Astrocyte of the cerebellum (primary cell): Measurements from ENCODE around the gene PPRC1.
A peak's percentile ranks its signal among the peaks of the same experiment; 100 is the strongest.

Experiments used
- DNase-seq: peaks from one replicate; pipeline ENCODE4 v3.0.0-alpha.2; 2011; ENCODE audit warnings: low read depth
- H3K4me3 ChIP-seq: 2 replicates; pipeline ENCODE4 v1.5.1; 2011; ENCODE audit warnings: mild to moderate bottlenecking, low read depth, low read length, moderate library complexity
- in situ Hi-C: cut with HindIII; loops from 2 replicates; pipeline ENCODE4 v1.10.0; 2017; ENCODE audit warnings: low sequenced_read_pairs
- TF ChIP-seq, protein P1 (sequence below): IDR thresholded peaks from 2 replicates; pipeline ENCODE4 v1.5.1; 2012; ENCODE audit warnings: low read length, low read depth, moderate library complexity, mild to moderate bottlenecking; ENCODE audit errors: missing control alignments

PPRC1 gene

DNA sequence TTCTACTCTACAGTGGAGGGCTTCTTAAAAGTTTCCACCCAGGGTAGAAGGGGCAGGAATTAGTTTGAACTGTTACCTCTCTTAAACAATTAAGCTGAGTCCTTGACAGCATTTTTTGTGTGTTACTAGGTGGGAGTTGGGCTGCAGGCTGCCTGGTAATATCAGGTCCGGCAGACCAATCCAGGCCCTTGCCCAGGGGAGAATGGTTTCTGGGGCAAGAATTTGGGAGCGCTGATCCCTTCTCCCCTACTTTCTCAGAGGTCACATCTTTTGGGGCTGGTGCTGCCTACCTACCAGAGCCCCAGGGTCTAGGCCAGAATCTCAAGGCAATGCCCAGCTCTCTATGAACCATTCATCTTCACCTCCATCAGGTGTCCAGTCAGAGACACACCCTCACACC, 1.6 kb downstream of the PPRC1 start:
- in situ Hi-C loops = no loop called here
- no peak for DNase-seq
- TF ChIP-seq, protein P1, sequence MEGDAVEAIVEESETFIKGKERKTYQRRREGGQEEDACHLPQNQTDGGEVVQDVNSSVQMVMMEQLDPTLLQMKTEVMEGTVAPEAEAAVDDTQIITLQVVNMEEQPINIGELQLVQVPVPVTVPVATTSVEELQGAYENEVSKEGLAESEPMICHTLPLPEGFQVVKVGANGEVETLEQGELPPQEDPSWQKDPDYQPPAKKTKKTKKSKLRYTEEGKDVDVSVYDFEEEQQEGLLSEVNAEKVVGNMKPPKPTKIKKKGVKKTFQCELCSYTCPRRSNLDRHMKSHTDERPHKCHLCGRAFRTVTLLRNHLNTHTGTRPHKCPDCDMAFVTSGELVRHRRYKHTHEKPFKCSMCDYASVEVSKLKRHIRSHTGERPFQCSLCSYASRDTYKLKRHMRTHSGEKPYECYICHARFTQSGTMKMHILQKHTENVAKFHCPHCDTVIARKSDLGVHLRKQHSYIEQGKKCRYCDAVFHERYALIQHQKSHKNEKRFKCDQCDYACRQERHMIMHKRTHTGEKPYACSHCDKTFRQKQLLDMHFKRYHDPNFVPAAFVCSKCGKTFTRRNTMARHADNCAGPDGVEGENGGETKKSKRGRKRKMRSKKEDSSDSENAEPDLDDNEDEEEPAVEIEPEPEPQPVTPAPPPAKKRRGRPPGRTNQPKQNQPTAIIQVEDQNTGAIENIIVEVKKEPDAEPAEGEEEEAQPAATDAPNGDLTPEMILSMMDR = no peak
- H3K4me3 ChIP-seq = peak overlapping the region; percentile 96

DNA sequence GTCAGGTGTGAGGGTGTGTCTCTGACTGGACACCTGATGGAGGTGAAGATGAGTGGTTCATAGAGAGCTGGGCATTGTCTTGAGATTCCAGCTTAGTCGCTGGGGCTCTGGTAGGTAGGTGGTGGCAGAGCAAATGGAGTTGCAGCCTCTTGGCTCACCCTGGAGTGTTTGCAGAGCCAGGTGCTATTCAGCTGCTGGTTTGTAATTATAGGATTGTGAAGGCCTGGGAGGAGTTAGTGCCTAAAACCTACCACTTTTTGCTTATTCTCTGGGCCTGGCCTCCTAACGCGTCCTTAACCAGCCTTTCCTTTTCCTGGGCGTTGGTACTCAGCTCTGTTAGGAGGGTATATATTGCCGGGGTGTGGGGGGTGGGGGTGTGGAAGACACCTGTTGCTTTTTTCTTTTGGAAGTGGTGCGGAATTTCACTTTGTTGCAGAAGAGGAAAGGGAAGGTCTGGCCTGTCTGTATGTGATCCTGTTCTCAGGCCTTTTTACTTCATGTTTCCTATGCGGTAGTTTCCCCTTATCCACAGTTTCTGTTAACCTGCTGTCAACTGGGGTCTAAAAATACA, 3.2 kb downstream of the PPRC1 start:
- in situ Hi-C loops = no loop called here
- no peak overlapping the region for H3K4me3 ChIP-seq
- no peak for DNase-seq
- TF ChIP-seq, protein P1 = no peak

DNA sequence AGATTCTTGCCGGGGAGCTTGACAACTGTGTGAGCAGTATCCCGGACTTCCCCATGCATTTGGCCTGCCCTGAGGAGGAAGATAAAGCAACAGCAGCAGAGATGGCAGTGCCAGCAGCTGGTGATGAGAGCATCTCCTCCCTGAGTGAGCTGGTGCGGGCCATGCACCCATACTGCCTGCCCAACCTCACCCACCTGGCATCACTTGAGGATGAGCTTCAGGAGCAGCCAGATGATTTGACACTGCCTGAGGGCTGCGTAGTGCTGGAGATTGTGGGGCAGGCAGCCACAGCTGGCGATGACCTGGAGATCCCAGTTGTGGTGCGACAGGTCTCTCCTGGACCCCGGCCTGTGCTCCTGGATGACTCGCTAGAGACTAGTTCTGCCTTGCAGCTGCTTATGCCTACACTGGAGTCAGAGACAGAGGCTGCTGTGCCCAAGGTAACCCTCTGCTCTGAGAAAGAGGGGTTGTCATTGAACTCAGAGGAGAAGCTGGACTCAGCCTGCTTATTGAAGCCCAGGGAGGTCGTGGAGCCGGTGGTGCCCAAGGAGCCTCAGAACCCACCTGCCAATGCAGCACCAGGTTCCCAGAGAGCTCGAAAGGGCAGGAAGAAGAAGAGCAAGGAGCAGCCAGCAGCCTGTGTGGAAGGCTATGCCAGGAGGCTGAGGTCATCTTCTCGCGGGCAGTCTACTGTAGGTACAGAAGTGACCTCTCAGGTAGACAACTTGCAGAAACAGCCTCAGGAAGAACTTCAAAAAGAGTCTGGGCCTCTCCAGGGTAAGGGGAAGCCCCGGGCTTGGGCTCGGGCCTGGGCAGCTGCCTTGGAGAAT, 6.7 kb downstream of the PPRC1 start:
- no peak for DNase-seq
- H3K4me3 ChIP-seq = no peak overlapping the region
- TF ChIP-seq, protein P1 = no peak
- in situ Hi-C loops = no loop called here

DNA sequence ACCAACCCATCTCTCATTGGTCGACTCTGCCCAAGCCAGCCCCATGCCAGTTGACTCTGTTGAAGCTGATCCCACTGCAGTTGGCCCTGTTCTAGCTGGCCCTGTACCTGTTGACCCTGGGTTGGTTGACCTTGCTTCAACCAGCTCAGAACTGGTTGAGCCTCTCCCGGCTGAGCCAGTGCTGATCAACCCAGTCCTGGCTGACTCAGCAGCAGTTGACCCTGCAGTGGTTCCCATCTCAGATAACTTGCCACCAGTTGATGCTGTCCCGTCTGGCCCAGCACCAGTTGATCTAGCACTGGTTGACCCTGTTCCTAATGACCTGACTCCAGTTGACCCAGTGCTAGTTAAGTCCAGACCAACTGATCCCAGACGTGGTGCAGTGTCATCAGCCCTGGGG, 7.4 kb downstream of the PPRC1 start:
- no peak for DNase-seq
- no peak overlapping the region for H3K4me3 ChIP-seq
- TF ChIP-seq, protein P1 = no peak
- in situ Hi-C loops = no loop called here

DNA sequence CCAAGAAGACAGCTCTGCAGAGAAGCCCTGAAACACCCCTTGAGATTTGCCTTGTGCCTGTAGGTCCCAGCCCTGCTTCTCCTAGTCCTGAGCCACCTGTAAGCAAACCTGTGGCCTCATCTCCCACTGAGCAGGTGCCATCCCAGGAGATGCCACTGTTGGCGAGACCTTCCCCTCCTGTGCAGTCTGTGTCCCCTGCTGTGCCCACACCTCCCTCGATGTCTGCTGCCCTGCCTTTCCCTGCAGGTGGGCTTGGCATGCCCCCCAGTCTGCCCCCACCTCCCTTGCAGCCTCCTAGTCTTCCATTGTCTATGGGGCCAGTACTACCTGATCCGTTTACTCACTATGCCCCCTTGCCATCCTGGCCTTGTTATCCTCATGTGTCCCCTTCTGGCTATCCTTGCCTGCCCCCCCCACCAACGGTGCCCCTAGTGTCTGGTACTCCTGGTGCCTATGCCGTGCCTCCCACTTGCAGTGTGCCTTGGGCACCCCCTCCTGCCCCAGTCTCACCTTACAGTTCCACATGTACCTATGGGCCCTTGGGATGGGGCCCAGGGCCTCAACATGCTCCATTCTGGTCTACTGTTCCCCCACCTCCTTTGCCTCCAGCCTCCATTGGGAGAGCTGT, 8.2 kb downstream of the PPRC1 start:
- no peak for DNase-seq
- TF ChIP-seq, protein P1 = no peak
- in situ Hi-C loops = no loop called here
- H3K4me3 ChIP-seq = no peak overlapping the region

DNA sequence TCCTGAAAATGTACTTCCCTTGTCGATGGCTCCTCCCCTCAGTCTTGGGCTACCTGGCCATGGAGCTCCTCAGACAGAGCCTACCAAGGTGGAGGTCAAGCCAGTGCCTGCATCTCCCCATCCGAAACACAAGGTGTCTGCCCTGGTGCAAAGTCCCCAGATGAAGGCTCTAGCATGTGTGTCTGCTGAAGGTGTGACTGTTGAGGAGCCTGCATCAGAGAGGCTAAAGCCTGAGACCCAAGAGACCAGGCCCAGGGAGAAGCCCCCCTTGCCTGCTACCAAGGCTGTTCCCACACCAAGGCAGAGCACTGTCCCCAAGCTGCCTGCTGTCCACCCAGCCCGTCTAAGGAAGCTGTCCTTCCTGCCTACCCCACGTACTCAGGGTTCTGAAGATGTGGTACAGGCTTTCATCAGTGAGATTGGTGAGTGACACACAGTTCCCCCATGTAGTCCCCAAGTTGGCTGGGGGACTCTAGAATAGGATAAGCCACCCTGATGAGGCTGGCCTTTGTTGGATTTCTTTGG, 8.8 kb downstream of the PPRC1 start:
- no peak overlapping the region for H3K4me3 ChIP-seq
- in situ Hi-C loops = no loop called here
- DNase-seq = no peak
- TF ChIP-seq, protein P1 = no peak
